NB4 (cell line): ENCODE measurements around the gene RBFOX1.

Source experiments
- DNase-seq: peaks from one replicate; pipeline ENCODE4 v3.0.0; 2010; ENCODE audit warnings: low read depth
- H3K4me3 ChIP-seq: one replicate; pipeline ENCODE4 v1.5.1; 2011; ENCODE audit warnings: mild to moderate bottlenecking, low read depth, low read length, moderate library complexity
- MYC ChIP-seq: IDR thresholded peaks from 2 replicates; pipeline ENCODE4 v1.6.1; 2011; ENCODE audit warnings: low read depth, low read length
- POLR2A ChIP-seq: IDR thresholded peaks from 2 replicates; pipeline ENCODE4 v1.6.1; 2011; ENCODE audit warnings: mild to moderate bottlenecking; ENCODE audit not compliant: insufficient read length; ENCODE audit errors: extremely low read depth
- TF ChIP-seq, protein P1 (sequence below): IDR thresholded peaks from 2 replicates; pipeline ENCODE4 v1.6.1; 2011; ENCODE audit warnings: low read depth, low read length
- TF ChIP-seq, protein P2 (sequence below): IDR thresholded peaks from one replicate; pipeline ENCODE4 v1.5.1; 2012; ENCODE audit warnings: low read depth, low read length

Gene RBFOX1

DNA sequence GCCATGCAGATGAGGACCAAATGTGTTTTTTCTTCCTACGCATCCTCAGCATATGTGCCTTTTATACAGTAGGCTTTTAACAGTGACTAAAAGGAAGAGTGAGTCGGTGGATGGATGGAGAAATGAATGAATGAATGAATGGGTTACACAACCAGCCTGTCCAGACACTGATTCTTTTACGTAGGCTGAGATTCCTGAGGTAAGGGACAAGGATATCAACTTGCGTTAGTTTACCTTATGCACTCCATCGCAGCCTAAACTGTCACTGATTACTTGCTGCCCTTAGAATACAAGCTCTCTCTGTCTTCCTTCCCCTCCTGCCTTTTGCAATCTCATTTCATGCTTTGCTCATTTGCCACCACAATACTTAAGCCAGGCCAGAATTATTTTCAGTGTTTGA, 59.0 kb downstream of the RBFOX1 start:
- H3K4me3 ChIP-seq: no peak overlapping the region
- DNase-seq: no peak
- TF ChIP-seq, protein P1, sequence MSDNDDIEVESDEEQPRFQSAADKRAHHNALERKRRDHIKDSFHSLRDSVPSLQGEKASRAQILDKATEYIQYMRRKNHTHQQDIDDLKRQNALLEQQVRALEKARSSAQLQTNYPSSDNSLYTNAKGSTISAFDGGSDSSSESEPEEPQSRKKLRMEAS: no peak
- TF ChIP-seq MYC (no peak), POLR2A (no peak)
- TF ChIP-seq, protein P2, sequence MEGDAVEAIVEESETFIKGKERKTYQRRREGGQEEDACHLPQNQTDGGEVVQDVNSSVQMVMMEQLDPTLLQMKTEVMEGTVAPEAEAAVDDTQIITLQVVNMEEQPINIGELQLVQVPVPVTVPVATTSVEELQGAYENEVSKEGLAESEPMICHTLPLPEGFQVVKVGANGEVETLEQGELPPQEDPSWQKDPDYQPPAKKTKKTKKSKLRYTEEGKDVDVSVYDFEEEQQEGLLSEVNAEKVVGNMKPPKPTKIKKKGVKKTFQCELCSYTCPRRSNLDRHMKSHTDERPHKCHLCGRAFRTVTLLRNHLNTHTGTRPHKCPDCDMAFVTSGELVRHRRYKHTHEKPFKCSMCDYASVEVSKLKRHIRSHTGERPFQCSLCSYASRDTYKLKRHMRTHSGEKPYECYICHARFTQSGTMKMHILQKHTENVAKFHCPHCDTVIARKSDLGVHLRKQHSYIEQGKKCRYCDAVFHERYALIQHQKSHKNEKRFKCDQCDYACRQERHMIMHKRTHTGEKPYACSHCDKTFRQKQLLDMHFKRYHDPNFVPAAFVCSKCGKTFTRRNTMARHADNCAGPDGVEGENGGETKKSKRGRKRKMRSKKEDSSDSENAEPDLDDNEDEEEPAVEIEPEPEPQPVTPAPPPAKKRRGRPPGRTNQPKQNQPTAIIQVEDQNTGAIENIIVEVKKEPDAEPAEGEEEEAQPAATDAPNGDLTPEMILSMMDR: no peak

GRCh38 chr16:7392206-7392605, 59.6 kb downstream of the RBFOX1 start:
- no peak for DNase-seq
- no peak overlapping the region for H3K4me3 ChIP-seq
- TF ChIP-seq, protein P2: no peak
- TF ChIP-seq, protein P1: no peak
- no peak for TF ChIP-seq MYC
- TF ChIP-seq POLR2A: no peak

- H3K4me3 ChIP-seq: no peak overlapping the region
- TF ChIP-seq, protein P1: no peak
- TF ChIP-seq MYC (no peak), POLR2A (no peak)
- TF ChIP-seq, protein P2: no peak
- DNase-seq: no peak
These were observed 61.0 kb downstream of the RBFOX1 start for GRCh38 chr16:7393680-7394079.

DNA sequence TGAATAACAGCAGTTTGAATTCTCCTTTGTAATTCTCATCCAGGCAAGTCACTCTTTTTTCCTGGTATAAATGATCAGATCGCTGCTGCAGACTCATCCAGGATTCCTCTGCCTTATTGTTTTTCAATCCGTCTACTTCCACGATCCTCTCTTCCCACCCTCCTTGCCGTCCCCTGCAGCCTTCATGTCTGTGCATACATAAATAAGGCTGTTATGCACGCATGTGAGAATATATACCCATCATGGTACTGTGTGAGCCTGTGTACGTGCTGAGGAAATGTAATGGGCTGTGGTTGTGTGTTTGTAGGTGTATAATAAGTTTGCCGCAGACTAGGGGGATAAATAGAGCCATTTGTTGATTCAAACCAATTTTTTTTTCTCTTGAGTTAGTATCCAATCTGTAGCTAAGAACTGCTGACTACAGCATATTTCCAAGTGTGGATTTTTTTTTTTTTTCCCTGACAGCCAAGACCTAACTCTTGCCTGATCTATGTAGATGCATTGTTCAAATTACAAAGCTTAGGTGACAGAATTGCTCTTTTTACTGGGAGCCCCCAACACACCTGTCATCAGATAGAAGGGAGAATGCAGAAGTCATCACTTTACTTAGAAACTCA, 62.2 kb downstream of the RBFOX1 start:
- no peak overlapping the region for H3K4me3 ChIP-seq
- no peak for DNase-seq
- TF ChIP-seq, protein P2: no peak
- TF ChIP-seq MYC: no peak
- TF ChIP-seq, protein P1: no peak

DNA sequence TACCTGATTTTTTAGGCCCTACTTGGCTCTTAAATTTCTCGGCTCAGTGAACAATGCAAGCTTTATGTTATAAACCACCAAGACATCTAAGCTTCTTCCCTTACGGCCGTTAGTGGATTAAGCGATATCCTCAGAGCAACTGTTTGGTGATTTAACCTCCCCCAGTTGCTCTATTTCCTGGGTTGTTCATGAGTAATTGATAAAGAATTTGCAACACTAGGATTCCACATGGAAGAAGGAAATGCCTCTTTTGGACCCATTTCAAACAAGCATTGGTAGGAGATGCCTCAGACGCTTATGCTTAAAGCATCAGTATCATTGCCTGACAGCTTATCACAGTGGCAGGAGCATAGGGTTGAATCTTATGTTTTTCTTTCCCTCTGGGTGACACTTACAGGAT, 65.3 kb downstream of the RBFOX1 start:
- H3K4me3 ChIP-seq: no peak overlapping the region
- TF ChIP-seq MYC (no peak), POLR2A (no peak)
- TF ChIP-seq, protein P2: no peak
- TF ChIP-seq, protein P1: no peak
- no peak for DNase-seq

DNA sequence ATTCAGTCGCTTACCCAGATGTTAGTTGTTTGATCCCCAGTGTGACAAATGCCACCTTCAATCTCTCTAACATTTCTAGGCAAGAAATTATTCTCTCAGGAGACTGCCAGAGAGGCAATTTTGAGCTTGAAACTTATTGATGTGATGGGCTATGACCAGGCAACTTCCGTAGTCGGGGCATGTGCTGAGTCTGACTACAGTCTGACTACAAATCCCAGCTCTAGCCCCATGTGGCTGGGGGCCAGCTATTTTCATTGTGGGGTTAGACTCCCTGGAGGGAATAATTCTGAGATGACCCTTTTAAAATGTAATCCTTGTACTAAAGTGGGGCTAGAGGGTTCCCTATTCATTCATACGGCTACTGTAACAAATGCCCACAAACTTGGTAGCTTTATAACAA, 65.9 kb downstream of the RBFOX1 start:
- no peak for DNase-seq
- TF ChIP-seq, protein P2: no peak
- TF ChIP-seq MYC: no peak
- no peak for TF ChIP-seq POLR2A
- TF ChIP-seq, protein P1: no peak
- no peak overlapping the region for H3K4me3 ChIP-seq
